GM18858 (cell line): ENCODE results near the gene NUBPL.
"Not testable (repeated sequence)": the region's sequence is repeated elsewhere in the genome, so short reads cannot be mapped to it uniquely, and the experiment has no call there.

Experiments
- ATAC-seq: cut with Tn5 transposase; IDR thresholded peaks from one replicate; pipeline ENCODE4 v1.9.1; 2021; ENCODE audit not compliant: unreplicated experiment

NUBPL gene

GRCh38 chr14:31792726-31793125 lies 231.5 kb downstream of the NUBPL start:
- ATAC-seq: no peak

GRCh38 chr14:31797946-31798345 lies 236.7 kb downstream of the NUBPL start:
- ATAC-seq: not testable (repeated sequence)

GRCh38 chr14:31802838-31803237 lies 241.6 kb downstream of the NUBPL start:
- ATAC-seq: no peak

- ATAC-seq: no peak
Observed at GRCh38 chr14:31806249-31806648, 245.0 kb downstream of the NUBPL start.

GRCh38 chr14:31811693-31812628 lies 250.8 kb downstream of the NUBPL start:
- ATAC-seq: not testable (repeated sequence)

GRCh38 chr14:31813724-31814490 lies 252.7 kb downstream of the NUBPL start:
- not testable (repeated sequence) for ATAC-seq

- ATAC-seq: no peak
Observed at GRCh38 chr14:31819281-31819680, 258.1 kb downstream of the NUBPL start.

- ATAC-seq: no peak
Observed at GRCh38 chr14:31825459-31825858, 264.3 kb downstream of the NUBPL start.

- ATAC-seq: no peak
Observed at GRCh38 chr14:31827325-31827724, 266.1 kb downstream of the NUBPL start.

- no peak for ATAC-seq
Observed at GRCh38 chr14:31828946-31829868, 268.0 kb downstream of the NUBPL start.

GRCh38 chr14:31834616-31835015 lies 273.4 kb downstream of the NUBPL start:
- ATAC-seq: no peak

GRCh38 chr14:31835049-31835448 lies 273.8 kb downstream of the NUBPL start:
- ATAC-seq: no peak

GRCh38 chr14:31837031-31837430 lies 275.8 kb downstream of the NUBPL start:
- ATAC-seq: no peak

GRCh38 chr14:31842899-31843298 lies 281.7 kb downstream of the NUBPL start:
- ATAC-seq: no peak

GRCh38 chr14:31843361-31844091 lies 282.3 kb downstream of the NUBPL start:
- peak; percentile 40 for ATAC-seq

- no peak for ATAC-seq
Observed at GRCh38 chr14:31854508-31855075, 293.4 kb downstream of the NUBPL start.

- ATAC-seq: no peak
Observed at GRCh38 chr14:31855262-31855661, 294.1 kb downstream of the NUBPL start.

GRCh38 chr14:31856003-31856402 lies 294.8 kb downstream of the NUBPL start:
- ATAC-seq: not testable (repeated sequence)

- ATAC-seq: no peak
Observed at GRCh38 chr14:31858868-31859267, 297.7 kb downstream of the NUBPL start.
